ENCODE results near the gene RNF125.
"Not testable (repeated sequence)": the region's sequence is repeated elsewhere in the genome, so short reads cannot be mapped to it uniquely, and the experiment has no call there.

The RNF125 gene

DNA sequence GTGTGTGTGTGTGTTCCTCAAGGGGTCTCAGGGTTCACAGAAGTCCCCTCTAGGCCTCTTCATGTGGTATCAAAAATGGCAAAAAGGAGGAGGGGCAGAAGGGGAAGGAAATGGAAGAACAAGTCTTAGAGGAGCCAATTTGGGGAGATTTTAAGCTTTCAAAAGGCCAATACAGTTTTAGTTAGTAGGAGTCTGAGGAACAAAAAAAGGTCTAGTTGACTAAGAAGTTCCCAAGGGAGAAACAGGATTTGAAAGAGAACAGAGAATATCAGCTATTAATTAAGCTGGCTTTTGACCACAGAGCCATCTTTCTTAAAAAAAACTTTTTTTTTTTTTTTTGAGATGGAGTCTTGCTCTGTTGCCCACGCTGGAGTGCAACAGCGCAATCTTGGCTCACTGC is 7.1 kb downstream of the RNF125 start:
- DNase-seq (ENCODE audit: low spot score): no peak

DNA sequence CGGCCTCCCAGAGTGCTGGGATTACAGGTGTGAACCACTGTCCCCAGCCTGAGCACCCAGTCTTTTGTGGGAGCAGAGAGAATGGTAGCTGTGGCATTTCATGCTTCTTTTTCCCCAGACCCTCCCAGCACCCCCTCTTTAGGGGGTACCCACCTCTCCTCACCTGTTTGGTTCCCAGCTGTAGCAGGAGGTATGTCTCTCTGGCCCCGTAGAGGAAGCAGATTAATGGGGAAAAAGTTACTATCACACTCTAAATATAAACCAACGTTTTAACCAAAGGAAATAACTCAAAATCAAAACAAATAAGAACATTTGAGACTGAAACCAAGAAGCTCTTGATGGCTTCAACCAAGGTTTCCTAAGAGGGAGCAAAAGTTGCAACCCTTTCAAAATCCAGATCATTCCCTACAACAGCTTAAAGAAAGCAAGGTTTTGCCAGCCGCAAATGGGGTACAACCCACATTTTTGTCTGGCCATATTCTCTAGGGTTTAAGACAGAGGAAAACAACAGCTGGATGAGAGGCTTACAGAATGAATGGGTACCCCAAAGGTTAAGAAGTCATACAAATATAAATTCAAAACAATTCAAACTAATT is 8.0 kb downstream of the RNF125 start:
- DNase-seq (ENCODE audit: low spot score): no peak

DNA sequence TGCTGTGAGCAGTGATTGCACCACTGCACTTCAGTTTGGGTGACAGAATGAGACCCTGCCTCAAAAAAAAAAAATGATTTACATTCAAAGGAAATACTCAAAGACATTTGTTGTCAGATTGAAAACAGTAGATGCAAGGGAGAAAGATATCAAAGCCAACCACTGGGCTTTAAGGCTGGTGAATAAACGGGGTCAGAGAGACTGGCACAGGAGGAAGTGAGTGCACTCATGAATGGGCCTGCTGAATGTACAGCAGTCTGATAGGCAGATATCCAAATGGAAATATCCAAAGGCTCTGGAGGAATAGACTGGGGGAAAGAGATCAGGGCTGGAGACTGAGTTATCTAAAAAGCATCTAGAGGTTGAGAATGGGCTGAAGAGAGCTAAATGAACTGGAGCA is 10.9 kb downstream of the RNF125 start:
- no peak for DNase-seq (ENCODE audit: low spot score)

DNA sequence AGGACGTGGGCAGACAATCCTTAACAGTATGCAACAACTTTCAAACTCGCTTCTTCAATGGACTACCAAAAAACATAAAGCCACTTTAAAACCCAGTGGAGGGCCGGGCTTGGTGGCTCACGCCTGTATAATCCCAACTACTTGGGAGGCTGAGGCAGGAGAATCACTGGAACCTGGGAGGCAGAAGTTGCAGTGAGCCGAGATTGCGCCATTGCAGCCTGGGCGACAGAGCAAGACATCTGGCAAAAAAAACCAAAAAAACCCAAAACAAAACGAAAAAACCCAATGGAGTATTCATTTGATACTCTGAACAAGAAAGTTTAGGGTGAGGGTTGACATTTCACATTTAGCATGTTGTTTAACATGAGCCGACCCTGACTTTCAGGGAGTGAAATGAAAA is 14.0 kb downstream of the RNF125 start:
- no peak for DNase-seq (ENCODE audit: low spot score)

DNA sequence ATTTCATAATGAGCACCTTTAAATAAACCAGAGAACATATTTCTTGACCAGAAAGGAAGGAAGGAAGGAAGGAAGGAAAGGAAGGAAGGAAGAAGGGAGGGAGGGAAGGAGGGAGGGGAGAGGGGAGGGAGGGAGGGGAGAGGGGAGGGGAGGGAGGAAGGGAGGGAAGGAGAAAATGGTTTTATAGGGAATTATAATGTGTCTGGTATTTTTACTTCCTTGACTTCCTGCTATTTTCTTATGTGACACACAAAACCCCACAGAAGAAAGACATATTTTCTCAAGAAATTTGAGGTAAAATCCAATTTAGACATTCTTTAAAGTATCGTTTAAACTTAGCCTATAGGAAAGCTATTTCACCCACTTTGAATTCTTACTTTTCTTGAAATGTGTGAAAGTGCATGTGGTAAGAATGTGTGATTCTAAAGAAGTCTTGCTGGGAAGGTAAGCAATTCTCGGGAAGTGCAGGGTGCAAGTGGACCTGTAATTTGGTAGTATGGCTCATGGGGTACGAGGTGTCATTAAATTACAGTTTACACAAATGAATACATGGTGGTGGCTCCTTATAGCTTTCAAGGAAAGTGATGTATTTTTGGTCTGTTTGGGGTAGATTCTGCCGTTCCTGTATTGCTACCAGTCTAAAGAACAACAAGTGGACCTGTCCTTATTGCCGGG is 18.0 kb downstream of the RNF125 start:
- DNase-seq (ENCODE audit: low spot score): no peak

DNA sequence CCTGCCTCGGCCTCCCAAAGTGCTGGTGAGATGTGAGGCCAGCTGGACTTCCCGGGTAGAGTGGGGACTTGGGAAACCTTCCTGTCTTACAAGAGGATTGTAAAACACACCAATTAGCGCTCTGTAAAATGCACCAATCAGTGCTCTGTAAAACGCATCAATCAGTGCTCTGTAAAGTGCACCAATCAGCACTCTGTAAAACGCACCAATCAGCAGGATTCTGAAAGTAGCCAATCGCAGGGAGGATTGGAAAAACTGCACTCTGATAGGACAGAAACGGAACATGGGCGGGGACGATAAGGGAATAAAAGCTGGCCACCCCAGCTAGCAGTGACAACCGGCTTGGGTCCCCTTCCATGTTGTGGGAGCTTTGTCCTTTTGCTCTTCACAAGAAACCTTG is 19.0 kb downstream of the RNF125 start:
- DNase-seq (ENCODE audit: low spot score): no peak

DNA sequence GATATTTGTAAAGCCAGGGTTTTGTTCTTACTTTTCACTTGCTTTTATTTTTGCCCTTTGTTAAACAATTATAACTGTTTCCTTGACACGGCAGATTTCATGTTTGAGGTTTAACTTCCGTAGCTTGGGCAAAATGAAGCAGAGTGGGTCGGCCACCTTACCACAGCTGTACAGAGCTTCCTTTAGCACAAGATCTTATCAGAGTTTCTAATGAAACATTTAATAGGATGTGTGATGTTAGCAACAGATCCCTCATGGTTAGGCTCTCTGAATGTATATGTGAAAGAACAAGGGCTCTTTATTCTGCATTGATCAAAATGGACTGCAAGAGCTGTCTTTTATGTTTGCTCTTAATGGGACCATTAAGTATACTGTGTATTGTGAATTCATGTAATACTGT is 22.3 kb downstream of the RNF125 start:
- no peak for DNase-seq (ENCODE audit: low spot score)

DNA sequence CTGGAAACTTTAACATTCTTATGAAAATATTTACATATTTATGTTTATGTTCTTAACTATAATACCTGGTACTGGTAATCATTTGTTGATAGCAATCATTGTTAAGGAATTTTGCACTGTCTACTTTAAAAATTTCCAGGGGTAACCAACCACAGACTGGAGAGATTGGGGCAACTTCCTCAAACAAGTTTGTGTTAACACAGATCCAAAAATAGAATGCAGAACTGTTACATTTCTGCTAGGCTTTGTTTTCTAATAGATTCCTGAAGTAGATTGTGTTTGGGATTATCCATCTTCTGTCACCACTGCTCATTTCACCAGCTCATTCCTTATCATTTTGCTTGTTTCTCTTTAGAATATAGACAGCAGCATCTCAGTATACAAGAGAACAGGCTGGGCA is 23.7 kb downstream of the RNF125 start:
- no peak for DNase-seq (ENCODE audit: low spot score)

DNA sequence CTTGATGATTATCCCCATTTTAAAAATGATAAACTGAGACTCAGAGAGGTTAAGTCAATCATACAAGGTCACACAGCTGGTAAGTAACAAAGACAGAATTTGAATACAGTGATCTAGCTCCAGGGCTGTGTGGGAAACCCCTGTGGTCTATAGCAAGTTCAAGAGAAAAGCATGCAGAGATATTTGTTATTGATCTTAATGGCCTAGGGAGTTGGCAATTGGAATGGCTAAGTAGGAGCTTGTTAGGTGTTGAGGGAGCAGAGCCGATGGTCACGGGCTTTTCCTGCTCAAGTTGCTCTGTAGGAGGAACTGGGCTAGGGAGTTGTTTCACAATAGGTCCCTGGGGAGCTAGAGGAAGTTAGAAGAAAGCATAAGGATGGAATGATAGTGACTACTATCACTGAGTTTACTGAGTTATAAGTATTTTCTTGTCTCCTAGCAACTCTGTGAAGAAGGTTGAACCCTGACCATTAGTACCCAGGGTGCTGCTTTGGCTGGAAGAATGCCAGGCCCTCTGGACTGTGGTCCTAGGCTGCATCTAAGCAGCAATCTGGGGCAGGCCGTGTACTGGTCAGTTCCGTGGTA is 30.0 kb downstream of the RNF125 start:
- DNase-seq (ENCODE audit: low spot score): no peak

DNA sequence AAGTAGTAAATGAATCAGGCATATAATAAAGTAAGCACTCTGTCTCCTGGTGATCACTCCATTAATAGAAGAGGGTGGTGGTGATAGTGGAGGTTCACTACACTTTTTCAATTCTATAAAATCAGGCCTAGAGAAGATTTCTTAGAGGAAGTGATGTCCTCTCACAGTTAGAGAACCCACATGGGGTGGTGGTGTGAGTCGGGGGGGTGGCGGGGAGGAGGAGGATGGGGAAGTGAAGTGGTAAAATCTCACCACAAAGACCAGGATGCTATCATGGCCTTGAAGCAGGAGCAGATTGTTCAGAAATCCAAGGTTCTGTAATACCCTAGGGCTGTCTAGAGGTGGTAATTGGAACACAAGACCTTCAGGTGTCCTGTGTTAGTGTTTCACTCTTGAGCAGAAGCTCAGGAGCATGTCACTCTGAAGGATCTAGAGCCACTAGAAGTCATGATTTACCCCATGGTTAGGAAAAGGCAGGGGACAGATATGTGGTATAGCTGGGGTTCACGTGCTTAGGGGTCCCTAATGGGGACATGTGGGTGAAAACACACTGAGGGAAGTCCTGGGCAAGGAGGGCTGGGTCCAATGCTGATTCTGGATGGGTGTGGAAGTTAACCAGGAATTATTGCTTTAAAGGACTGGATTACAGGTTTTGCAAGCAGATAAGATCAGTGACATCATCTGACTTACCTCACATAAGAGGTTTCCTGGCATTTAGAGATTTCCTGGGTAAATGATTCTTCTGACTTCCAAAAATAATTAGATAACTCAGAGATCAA is 31.0 kb downstream of the RNF125 start:
- no peak for DNase-seq (ENCODE audit: low spot score)

DNA sequence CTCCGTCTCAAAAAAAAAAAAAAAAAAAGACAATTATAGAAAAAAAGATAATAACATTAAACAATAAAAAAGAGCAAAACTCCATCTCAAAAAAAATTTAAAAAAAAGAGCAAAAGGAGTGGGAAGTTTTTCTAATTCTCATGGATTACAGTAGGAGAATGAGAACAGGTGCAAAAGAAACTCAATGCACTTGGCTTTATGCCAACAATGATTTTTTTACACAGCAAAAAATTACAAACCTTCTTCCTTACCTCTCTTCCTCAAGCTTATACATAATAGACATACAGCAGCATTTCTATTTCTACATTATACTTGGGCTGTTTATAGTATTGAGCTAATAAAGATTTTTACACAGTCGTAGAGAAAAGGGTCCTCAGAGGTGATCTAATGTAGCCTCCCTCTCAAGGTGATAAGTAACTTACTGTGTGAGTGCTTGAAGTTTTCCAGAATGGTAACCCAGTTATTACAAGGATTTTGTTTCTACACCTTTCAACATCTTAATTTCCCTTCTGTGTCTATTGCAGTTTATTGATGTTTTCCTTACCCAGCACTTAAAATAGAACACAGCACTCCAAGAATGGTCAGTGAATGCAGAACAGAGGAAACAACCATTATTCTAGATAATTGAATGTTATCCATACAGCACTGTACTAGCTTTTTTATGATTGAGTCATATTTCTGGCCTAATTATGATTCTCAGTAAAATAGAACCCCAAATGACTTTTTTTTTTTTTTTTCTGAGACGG is 38.2 kb downstream of the RNF125 start:
- no peak for DNase-seq (ENCODE audit: low spot score)

DNA sequence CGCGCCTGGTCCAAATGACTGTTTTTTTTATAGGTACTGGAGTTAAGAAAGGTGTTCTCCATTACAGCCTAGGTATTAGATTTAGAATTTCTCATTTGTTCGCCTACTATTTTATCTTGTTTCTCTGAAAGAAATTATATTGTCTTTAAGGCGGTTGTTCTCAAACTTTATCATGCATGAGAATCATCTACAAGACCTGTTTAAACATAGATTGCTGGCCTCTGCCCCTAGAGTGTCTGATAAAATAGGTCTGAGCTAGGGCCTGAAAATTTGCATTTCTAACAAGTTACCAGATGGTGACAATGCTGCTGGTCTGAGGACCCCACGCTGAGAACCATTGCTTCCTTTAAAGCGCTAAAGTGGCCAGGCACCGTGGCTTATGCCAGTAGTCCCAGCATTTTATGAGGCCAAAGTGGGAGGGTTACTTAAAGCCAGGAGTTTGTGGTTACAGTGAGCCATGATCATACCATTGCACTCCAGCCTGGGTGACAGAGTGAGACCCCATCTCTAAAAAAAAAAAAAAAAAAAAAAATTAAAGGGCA is 39.1 kb downstream of the RNF125 start:
- DNase-seq (ENCODE audit: low spot score): no peak

DNA sequence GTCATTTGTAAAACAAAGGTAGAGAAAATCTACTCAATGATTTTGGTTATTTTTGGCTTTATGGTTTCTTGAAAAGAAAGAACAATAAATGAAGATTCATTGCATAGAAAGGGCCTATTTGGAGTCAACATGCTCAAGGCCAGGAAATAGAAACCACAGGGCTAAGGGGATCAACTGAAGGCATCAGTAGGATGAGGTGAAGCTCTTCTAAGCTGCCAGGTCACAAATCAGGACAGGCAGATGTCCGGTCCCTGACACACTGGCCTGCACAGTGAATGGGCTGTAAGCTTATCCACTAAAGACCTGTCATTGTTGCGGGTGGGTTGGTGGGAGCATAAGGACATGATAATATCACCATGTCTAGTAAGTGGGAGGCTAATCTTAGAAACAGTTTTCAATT is 41.4 kb downstream of the RNF125 start:
- no peak for DNase-seq (ENCODE audit: low spot score)

DNA sequence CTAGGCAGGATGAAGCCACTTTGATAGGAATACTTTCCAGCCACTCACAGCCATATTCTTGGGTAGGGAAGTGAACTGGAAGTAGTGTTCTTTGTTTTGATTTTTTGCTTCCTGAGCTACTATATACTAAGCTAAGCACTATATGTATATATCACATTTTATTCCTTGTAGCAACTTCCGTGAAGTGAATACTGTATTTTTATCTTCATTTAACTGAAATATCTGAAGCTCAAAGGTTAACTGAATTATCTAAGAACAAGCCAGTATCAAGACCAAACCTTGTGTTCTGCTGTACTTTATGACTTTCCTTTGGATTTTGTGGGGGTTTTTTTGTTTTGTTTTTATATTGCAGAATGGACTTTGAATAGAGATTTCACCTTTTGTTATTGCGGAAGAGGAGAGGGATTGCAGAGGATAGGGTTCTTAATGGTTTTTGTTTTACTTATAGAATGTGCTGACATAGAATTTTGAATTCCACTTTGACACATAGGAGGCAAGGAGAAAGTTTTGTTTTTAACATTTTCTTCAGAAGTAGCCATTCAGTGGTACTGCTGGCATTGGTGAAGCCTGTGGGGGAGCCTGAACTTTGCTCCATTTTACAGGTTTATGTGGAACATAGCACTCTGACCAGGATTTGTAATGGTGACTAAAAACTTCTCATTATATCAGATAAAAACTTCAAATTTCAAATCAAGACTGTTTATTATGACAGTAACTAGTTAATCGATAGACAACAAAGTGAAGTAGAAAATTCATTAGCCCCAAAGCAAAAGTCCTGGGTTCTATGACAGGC is 48.9 kb downstream of the RNF125 start:
- no peak for DNase-seq (ENCODE audit: low spot score)

DNA sequence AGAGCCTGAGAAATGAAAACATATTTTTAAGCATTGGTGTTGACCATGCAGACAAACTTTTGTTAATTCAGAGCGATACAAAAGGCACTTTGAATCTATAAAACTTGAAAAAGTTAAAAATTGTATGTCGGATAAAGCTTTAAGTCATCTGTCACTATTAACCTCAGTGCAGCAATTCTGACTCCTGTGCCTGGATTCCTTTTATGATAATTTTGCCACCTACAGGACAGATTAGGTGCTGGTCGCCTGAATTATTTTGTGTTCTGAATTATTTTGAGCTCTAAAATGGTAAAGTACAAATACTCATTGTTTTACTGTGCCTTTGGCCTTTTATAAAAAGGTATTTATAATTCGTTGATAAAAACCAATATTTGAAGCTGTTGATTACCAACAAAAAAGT is 53.7 kb downstream of the RNF125 start:
- no peak for DNase-seq (ENCODE audit: low spot score)

DNA sequence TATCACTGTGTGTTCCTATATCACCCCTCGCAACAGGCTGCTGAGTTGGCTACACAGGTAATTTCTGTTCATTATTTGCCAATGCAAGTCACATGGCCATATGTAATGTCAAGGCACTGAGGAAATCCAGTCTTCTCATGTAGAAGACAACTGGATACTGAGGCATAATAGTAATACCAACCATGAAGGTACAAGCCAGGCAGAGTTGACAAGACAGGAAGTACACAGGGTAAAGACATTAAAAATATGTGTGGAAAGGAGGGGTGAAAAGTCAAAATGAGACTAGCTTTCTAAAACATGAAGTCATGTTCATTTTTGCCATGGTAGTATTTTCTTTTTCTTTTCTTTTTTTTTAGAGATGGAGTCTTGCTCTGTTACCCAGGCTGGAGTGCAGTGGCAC is 55.6 kb downstream of the RNF125 start:
- DNase-seq (ENCODE audit: low spot score): no peak

DNA sequence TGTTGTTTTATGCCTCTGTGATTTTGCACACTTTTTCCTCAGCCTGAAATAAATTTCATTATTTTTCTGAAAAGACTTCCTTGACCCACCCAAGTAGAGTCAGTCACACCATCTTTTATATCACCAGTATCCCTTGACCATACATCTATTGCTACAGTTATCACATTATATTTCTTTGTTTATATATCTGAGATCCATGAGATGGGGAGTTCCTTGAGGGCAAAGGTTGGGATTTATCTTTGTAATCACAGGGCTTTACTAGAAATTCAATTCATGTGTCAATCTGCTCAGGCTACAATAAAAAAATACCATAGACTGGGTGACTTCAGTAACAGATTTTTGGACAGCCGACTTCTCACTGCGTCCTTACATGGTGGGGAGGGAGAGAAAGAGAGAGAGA is 60.2 kb downstream of the RNF125 start:
- DNase-seq (ENCODE audit: low spot score): no peak

DNA sequence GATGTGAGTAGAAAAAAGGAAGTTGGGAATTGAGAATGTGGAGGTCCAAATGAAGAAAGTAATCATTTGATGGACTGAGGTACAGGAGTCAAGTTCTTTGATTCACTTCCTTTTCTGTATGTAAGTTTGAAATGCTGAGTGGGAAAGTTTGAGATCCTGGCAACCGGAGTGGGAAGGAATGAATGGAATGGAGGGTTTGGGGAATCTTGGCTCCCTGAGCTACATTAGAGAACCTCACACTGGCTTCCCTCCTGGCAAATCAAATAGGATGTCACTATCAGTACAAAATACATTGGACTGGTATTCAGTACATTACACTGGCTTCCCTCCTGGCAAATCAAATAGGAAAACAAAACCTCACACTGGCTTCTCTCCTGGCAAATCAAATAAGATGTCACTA is 63.3 kb downstream of the RNF125 start:
- no peak for DNase-seq (ENCODE audit: low spot score)

DNA sequence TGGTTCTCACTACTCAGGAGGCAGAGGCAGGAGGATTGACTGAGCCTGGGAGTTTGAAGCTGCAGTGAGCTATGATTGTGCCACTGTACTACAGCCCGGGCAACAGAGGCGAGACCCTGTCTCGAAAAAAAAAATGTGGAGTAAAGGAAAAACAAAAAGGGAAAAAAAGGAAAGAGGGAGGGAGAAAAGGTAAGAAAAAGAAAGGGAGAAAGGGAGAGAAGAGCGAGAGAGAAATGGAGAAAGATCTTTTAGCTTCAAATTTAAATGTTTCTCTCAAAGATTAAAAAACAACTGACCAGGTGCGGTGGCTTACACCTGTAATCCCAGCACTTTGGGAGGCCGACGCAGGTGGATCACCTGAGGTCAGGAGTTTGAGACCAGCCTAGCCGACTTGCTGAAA is 65.2 kb downstream of the RNF125 start:
- no peak for DNase-seq (ENCODE audit: low spot score)

DNA sequence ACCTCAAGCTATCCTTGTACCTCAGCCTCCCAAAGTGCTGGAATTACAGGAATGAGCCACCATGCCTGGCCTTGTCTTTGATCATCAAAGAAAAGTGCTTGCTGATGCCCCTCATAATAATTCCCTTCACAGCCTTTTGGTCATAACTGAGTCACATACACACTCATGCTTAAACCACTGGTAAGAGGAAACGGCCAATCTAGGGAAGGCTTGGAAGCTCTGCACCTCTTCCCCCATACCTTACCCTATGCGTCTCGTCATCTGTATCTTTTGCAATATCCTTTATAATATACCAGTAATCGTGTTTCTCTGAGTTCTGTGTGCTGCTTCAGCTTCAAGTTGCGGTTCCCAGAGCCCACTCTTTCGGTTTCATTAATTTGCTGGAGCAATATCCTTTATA is 68.3 kb downstream of the RNF125 start:
- DNase-seq (ENCODE audit: low spot score): no peak

DNA sequence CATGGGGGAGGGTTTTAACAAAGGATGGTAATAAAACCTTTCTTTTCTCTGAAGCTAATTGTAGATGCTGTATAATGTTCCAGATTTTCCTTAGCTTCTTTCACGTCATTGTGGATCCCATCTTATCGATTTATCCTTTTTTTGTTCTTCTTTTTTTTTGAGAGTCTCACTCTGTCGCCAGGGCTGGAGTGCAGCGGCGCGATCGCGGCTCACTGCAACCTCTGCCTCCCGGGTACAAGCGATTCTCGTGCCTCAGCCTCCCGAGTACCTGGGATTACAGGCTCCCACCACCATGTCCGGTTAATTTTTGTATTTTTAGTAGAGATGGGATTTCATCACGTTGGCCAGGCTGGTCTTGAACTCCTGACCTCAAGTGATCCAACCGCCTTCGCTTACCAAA is 72.2 kb downstream of the RNF125 start:
- not testable (repeated sequence) for DNase-seq (ENCODE audit: low spot score)

Measured in ecto neural progenitor cell (in vitro differentiated cells).